ENCODE results near the gene COL25A1.
A peak's percentile ranks its signal among the peaks of the same experiment; 100 is the strongest.

COL25A1 gene

DNA sequence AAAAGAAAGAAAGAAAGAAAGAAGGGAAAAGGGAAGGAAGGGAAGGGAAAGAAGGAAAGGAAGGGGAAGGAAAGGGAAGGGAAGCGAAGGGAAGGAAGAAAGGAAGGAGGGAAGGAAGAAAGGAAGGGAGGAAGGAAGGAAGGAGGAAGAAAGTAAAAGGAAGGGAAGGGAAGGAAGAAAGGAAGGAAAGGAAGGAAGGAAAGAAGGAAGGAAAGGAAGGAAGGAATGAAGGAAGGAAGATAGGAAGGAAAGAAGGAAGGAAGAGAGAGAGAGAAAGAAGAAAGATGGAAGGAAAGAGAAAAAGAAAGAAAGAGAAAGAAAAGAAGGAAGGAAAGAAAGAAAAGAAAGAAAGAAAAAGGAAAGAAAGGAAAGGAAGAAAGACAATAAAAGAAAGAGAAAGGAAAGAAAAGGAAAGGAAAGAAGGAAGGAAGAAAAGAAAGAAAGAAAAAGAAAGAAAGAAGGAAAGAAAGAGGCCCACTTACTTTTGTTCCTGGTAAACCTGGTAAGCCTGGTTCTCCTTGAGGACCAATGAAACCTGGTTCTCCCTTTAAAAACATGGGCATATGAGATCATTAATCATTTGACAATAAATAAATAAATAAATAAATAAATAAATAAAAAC, 433.7 kb downstream of the COL25A1 start:
- in situ Hi-C loops (cut with HindIII; ENCODE audit: low pct_unique_long_range_greater_than_20kb, low sequenced_read_pairs): no loop called here
- no peak for TF ChIP-seq JUND (IDR thresholded peaks at IDR 0.05; ENCODE audit: low read depth)
- no peak for DNase-seq (ENCODE audit: low read depth in 1 of 2, low spot score in 1 of 2)

DNA sequence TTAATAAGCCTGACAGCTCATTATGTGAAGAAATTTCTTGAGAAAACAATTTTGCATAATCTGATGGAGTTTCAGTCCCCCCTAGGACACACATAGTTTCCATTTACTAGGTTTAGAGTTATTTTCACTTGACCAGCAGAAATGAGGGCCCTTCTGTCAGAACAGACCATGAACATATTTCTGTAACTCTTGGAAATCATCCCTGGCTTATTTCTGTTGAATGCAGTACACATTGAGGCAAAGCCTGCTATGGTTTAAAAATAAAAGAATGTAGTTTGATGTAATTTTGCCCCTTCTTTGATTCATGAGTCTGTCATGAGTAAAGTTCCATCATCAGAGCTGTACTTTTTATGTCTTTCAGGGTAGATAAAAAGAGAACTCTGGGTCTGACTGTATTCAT, 435.0 kb downstream of the COL25A1 start:
- no peak for TF ChIP-seq JUND (IDR thresholded peaks at IDR 0.05; ENCODE audit: low read depth)
- in situ Hi-C loops (cut with HindIII; ENCODE audit: low pct_unique_long_range_greater_than_20kb, low sequenced_read_pairs): no loop called here

DNA sequence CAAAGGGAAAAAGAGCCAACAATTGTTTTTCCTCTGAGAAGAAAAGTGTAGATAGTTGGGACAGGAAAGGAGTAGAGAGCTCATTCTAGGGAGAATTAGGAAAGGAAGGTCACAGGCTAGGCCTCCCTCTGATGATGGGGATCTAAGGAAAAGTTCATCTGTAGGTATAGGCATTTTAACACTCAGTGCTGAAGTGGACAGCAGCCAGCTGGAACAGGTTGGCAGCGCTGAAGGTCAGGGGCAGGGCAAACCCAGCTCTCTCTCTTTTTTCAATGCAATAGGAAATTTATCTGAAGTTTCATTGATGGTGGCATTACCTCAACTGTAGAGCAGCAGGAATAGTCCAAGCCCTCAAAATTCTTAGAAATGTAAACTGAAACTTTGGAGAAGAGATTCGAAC, 441.1 kb downstream of the COL25A1 start:
- peak; percentile 4 to 52 for DNase-seq (ENCODE audit: low read depth in 1 of 2, low spot score in 1 of 2)
- in situ Hi-C loops (cut with HindIII; ENCODE audit: low pct_unique_long_range_greater_than_20kb, low sequenced_read_pairs): no loop called here

More for the DNA sequence above, 435.0 kb downstream of the COL25A1 start:
- DNase-seq (ENCODE audit: low read depth in 1 of 2, low spot score in 1 of 2): no peak

DNA sequence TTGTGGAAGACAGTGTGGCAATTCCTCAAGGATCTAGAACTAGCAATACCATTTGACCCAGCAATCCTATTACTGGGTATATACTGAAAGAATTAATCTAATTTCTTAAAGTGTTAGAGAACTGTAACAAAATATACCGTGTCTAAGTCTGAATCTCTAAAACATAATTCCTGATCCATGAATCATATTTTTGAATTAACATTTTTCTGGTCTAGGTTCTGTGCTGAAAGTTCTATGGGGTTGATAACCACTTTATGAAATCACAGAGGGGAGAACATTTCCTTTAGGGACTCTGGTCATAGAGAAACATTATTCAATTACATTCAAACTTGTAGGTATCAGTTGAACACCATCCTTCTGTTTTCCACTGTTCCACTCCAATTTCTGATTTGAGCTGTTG, 447.7 kb downstream of the COL25A1 start:
- in situ Hi-C loops (cut with HindIII; ENCODE audit: low pct_unique_long_range_greater_than_20kb, low sequenced_read_pairs): no loop called here
- TF ChIP-seq JUND (IDR thresholded peaks at IDR 0.05; ENCODE audit: low read depth): no peak
- DNase-seq (ENCODE audit: low read depth in 1 of 2, low spot score in 1 of 2): no peak

More for the DNA sequence above, 441.1 kb downstream of the COL25A1 start:
- no peak for TF ChIP-seq JUND (IDR thresholded peaks at IDR 0.05; ENCODE audit: low read depth)

DNA sequence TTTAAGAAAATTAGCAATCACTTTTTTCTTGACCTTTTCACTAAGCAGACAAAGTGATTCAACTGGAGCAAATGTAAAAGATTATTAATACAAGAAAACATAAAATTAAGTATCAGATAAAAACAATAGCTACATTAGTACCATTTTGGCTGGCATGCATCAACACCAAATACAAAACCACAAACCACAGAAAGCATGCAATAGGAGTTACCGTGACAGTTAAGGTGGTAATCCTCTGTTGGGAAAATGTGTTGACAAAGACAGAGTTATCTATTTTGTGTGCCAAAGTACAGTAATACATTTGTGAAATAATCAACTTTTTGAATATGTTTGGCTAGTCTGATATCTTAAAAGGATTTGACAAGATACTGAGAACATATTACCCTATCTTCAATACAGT, 449.8 kb downstream of the COL25A1 start:
- in situ Hi-C loops (cut with HindIII; ENCODE audit: low pct_unique_long_range_greater_than_20kb, low sequenced_read_pairs): no loop called here
- DNase-seq (ENCODE audit: low read depth in 1 of 2, low spot score in 1 of 2): no peak
- TF ChIP-seq JUND (IDR thresholded peaks at IDR 0.05; ENCODE audit: low read depth): no peak

DNA sequence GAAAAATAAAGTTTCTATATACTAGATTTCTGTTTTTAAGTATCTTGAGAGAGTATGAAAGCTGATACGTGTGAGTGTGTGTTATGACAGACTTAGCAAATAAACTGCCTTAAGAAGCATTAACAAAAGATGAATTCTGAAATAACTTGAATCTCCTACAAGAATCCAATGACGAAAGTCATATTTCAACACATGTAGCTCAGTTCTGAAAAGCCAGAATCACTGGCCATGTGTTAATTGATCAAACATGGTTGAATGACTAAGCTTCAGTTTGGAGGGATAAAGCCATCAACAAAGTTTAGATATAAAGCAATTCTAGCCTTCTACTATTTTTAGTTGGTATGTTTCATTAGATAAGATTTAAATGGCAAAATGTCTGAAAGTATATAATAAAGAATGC, 451.1 kb downstream of the COL25A1 start:
- no peak for TF ChIP-seq JUND (IDR thresholded peaks at IDR 0.05; ENCODE audit: low read depth)
- DNase-seq (ENCODE audit: low read depth in 1 of 2, low spot score in 1 of 2): no peak
- in situ Hi-C loops (cut with HindIII; ENCODE audit: low pct_unique_long_range_greater_than_20kb, low sequenced_read_pairs): no loop called here

DNA sequence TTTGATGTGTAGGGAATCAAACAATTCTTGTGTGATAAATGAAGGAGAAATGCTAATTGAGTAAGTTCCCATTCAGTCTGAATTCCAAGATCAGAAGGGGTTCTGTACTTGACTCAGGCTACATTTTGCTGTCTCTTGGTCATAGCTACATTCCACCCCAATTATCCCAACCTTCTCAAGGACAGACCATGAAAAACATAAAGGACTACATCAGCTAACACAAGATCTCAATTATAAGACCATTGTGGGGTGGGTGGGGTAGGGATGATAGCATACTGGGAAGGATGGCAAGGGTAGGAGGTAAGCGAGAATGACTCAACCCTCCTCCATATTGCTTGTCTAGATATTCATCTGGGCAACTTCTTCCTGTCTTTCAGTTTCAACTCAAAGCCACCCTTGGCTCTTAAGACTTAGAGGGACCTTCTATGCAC, 452.2 kb downstream of the COL25A1 start:
- TF ChIP-seq JUND (IDR thresholded peaks at IDR 0.05; ENCODE audit: low read depth): no peak
- no peak for DNase-seq (ENCODE audit: low read depth in 1 of 2, low spot score in 1 of 2)
- in situ Hi-C loops (cut with HindIII; ENCODE audit: low pct_unique_long_range_greater_than_20kb, low sequenced_read_pairs): no loop called here

DNA sequence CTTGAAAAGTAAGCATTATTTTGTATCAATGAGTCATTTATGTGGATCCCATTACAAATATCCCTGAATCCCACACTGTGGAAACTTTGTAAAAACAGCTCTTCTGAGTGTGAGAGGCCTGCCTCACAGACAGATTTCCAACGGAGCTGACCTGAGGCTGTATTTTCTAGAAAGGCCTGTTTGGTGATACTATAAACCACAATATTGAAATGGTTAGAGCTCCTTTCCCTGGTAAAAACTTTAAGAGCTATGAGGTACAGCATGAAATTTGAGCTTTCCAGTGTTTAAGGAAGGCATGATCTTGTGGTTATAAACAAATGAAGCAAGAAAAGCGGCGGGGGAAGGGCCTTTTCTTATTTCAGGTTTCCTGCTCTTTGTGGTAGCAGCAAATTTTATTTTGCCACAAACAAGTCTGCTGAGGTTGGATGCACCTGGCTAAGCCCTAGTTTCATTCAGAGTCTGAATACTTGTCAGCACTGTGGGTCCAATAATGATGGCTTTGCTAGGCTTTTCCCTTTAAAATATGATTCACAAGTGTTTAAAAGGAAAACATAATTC, 452.8 kb downstream of the COL25A1 start:
- TF ChIP-seq JUND (IDR thresholded peaks at IDR 0.05; ENCODE audit: low read depth): no peak
- in situ Hi-C loops (cut with HindIII; ENCODE audit: low pct_unique_long_range_greater_than_20kb, low sequenced_read_pairs): no loop called here
- peak in 1 of 2 experiments; percentile 53 for DNase-seq (ENCODE audit: low read depth in 1 of 2, low spot score in 1 of 2)

DNA sequence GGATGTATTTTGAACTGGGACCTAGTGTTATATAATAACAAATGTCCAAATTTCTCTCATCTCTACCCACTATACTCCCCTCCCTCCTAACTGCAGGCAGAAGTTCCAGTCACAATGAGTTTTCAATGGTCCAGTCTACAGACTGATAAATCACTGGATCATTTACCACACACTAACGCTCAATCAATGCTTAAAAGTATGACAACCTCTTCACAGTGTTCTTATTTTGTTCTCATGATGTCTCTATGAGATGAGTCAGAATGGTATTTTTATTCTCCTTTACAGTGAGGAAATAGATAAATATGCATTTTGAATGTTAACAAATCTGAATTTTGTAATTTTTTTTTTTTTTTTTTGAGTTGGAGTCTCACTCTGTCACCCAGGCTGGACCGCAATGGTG, 455.9 kb downstream of the COL25A1 start:
- in situ Hi-C loops (cut with HindIII; ENCODE audit: low pct_unique_long_range_greater_than_20kb, low sequenced_read_pairs): no loop called here
- no peak for DNase-seq (ENCODE audit: low read depth in 1 of 2, low spot score in 1 of 2)
- TF ChIP-seq JUND (IDR thresholded peaks at IDR 0.05; ENCODE audit: low read depth): no peak

DNA sequence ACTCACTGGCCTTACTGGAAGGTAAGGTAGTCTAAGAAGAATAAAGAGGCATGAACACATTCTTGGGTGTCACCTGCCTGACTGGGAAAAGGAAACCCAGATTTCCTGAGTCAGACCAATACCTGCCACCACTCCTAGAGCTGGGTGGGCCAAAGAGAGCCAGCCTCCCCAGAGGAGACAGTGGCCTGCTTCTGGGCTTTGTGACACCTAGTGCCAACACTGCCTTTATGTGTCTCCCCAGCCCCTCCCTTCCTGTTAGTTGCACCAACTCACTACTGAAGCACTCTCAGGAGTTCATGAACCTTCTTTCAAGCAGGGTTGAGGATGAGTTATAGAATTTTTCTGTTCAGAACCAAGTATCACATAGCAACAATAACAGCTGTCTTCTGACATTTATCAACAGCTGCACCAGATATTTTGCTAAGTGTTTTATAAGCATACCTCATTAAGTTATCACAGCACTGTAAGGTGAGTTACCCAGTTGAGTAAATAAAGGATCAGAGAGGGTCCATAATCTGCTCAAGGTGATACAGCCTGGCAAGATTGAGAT, 462.0 kb downstream of the COL25A1 start:
- DNase-seq (ENCODE audit: low read depth in 1 of 2, low spot score in 1 of 2): no peak
- in situ Hi-C loops (cut with HindIII; ENCODE audit: low pct_unique_long_range_greater_than_20kb, low sequenced_read_pairs): no loop called here
- no peak for TF ChIP-seq JUND (IDR thresholded peaks at IDR 0.05; ENCODE audit: low read depth)

DNA sequence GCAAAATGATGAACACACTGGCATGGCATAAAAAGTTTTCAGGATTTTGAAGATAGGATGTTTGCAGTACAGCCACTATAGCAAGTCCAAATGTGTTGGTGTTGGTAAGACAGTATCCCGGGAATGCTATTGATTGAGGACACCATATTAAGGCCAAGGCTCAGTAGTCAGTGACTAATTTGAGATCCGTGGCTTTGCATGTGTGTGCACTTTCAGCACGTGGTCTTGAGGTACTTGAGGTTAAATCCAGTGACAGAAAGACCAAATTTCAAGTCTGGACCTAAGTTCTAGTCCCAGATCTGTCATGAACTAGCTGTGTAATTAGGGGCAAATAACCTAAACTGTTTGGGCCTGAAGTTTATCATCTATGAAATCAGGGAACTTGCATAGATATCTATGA, 463.1 kb downstream of the COL25A1 start:
- no peak for TF ChIP-seq JUND (IDR thresholded peaks at IDR 0.05; ENCODE audit: low read depth)
- DNase-seq (ENCODE audit: low read depth in 1 of 2, low spot score in 1 of 2): no peak
- in situ Hi-C loops (cut with HindIII; ENCODE audit: low pct_unique_long_range_greater_than_20kb, low sequenced_read_pairs): no loop called here

DNA sequence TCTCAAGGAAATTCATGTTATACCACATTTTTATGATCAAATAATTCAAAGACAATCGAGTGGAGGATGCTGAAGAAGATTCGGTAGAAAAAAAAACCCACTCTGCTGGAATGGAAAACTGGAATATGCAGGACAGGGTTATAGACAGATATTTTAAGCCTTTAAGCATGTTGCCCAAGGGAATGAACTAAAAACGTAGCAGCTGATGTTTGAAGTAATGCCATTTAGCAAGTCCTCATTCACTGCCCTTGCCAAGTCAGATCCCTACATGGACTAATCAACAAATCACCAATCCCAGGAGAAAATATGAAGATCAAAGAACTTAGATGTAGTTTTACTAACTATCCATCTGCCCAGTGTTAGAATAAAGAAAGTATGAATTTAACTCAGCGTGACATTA, 464.0 kb downstream of the COL25A1 start:
- no peak for TF ChIP-seq JUND (IDR thresholded peaks at IDR 0.05; ENCODE audit: low read depth)
- DNase-seq (ENCODE audit: low read depth in 1 of 2, low spot score in 1 of 2): no peak
- in situ Hi-C loops (cut with HindIII; ENCODE audit: low pct_unique_long_range_greater_than_20kb, low sequenced_read_pairs): no loop called here

DNA sequence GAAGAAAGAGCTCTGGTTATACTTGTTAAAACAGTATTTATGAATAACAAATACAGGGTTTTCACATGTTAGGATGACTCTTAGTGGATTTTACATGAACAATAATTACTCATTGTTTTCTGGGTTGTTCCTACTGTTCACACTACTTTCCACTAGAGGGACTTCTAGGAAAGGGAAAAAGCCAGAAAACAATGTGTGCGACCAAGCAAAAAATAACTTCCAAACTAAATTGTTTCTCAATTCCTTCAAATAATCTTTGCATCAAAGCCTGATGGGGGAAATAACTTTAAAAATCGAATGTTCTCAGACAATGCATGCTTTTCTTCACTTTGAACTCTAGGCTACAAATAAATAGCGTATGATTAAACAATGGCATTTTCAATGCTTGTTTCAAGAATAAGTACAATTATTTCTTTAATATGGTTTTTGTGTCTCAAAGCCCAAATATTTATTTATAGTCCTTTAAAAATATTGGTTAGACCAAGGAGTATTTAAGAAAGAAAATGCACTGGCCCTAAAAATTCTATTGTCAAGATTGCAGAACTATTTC, 467.5 kb downstream of the COL25A1 start:
- DNase-seq (ENCODE audit: low read depth in 1 of 2, low spot score in 1 of 2): peak in 1 of 2 experiments; percentile 40
- in situ Hi-C loops (cut with HindIII; ENCODE audit: low pct_unique_long_range_greater_than_20kb, low sequenced_read_pairs): no loop called here
- no peak for TF ChIP-seq JUND (IDR thresholded peaks at IDR 0.05; ENCODE audit: low read depth)

All from T47D (cell line).